Transverse colon (tissue), 4 donors: ENCODE measurements around the gene DAZAP1.

Experiments used
- CTCF ChIP-seq, 5 experiments: fragments of 200-600 bp in 3 of 5; fragments of 450-650 bp in 2 of 5; sonication (generic) in 3 of 5; IDR thresholded peaks; 1 replicate in 2 of 5; 2 replicates in 3 of 5; pipeline ENCODE4 v1.5.1; 2016 to 2017; ENCODE audit warnings: antibody characterized with exemption in 5 of 5, inconsistent platforms in 3 of 5, mild to moderate bottlenecking in 2 of 5, moderate library complexity in 1 of 5
- EP300 ChIP-seq: sonication (generic); formaldehyde crosslinking; IDR thresholded peaks from one replicate; pipeline ENCODE4 v1.6.1; 2017; ENCODE audit warnings: antibody characterized with exemption, low read depth
- POLR2AphosphoS5 ChIP-seq, 3 donors: sonication (generic); formaldehyde crosslinking; IDR thresholded peaks; one replicate each; pipeline ENCODE4 v1.6.1; 2016; ENCODE audit warnings: antibody characterized with exemption in 3 of 3

DNA sequence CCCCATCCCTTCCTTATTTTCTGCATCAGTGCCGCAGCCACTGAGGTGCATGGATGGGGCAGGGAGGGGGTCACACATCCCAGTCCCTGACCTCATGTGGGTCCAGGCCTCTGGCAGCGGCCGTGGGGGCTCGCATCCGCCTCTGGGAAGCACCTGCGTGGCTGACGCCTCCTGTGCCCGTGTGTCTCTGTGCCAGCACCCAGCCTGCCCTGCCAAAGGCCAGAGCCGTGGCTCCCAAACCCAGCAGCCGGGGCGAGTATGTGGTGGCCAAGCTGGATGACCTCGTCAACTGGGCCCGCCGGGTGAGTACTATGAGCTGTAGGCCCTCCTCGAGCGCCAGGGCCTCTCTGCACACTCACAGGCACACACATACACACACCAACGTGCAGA is 18.8 kb upstream of the DAZAP1 start:
- TF ChIP-seq CTCF (IDR thresholded peaks at IDR 0.05): no peak
- TF ChIP-seq EP300: no peak
- no peak for TF ChIP-seq POLR2AphosphoS5 (IDR thresholded peaks at IDR 0.05)
